Measurements from ENCODE around the gene GFRA3. TPM values are rescaled to one million over a fixed set of nuclear protein-coding genes. Genes with fewer than 3 reads are reported as not detected.
"Not testable (repeated sequence)": the region's sequence is repeated elsewhere in the genome, so short reads cannot be mapped to it uniquely, and the experiment has no call there.

GFRA3 gene
- total RNA-seq, 1 experiment from 2014 or later: not detected

GRCh38 chr5:138273834-138274188 is 610 bp downstream of the GFRA3 start:
- DNase-seq (ENCODE audit: low read depth in 1 of 2, low spot score in 2 of 2): no peak
- no peak overlapping the region for H3K27ac ChIP-seq
- no peak overlapping the region for H3K4me3 ChIP-seq
- peaks cover 26% of the 10 kb centered on the region for H3K27me3 ChIP-seq (replicated peaks)
- H3K9me3 ChIP-seq (replicated peaks): no peaks in the 10 kb centered on the region; the same call in 1 of the 2 replicates
- H3K4me1 ChIP-seq (replicated peaks): no peaks in the 10 kb centered on the region
- no peaks in the 10 kb centered on the region for H3K36me3 ChIP-seq

GRCh38 chr5:138272681-138273080 is 1.7 kb downstream of the GFRA3 start:
- no peak overlapping the region for H3K27ac ChIP-seq
- no peak overlapping the region for H3K4me3 ChIP-seq
- H3K4me1 ChIP-seq (replicated peaks): no peaks in the 10 kb centered on the region
- no peaks in the 10 kb centered on the region for H3K36me3 ChIP-seq
- no peaks in the 10 kb centered on the region; the same call in 1 of the 2 replicates for H3K9me3 ChIP-seq (replicated peaks)
- DNase-seq (ENCODE audit: low read depth in 1 of 2, low spot score in 2 of 2): no peak
- H3K27me3 ChIP-seq (replicated peaks): peaks cover 26% of the 10 kb centered on the region

GRCh38 chr5:138271281-138271680 is 3.1 kb downstream of the GFRA3 start:
- H3K27ac ChIP-seq: no peak overlapping the region
- no peak for DNase-seq (ENCODE audit: low read depth in 1 of 2, low spot score in 2 of 2)
- H3K36me3 ChIP-seq: no peaks in the 10 kb centered on the region
- no peak overlapping the region for H3K4me3 ChIP-seq
- H3K27me3 ChIP-seq (replicated peaks): peaks cover 26% of the 10 kb centered on the region
- no peaks in the 10 kb centered on the region for H3K9me3 ChIP-seq (replicated peaks)
- H3K4me1 ChIP-seq (replicated peaks): no peaks in the 10 kb centered on the region

- Histone ChIP-seq H3K4me1 (replicated peaks) (no peaks in the 10 kb centered on the region), H3K27me3 (replicated peaks) (0 out of 2 replicates have a peak, but pooled peaks cover 2% of the 10 kb centered on the region), H3K36me3 (no peaks in the 10 kb centered on the region), H3K4me3 (no peak overlapping the region), H3K27ac (no peak overlapping the region), H3K9me3 (replicated peaks) (no peaks in the 10 kb centered on the region)
- no peak for DNase-seq (ENCODE audit: low read depth in 1 of 2, low spot score in 2 of 2)
Measured at GRCh38 chr5:138264183-138264582, 10.2 kb downstream of the GFRA3 start.

GRCh38 chr5:138263581-138263980 is 10.8 kb downstream of the GFRA3 start:
- no peak for DNase-seq (ENCODE audit: low read depth in 1 of 2, low spot score in 2 of 2)
- Histone ChIP-seq H3K9me3 (replicated peaks) (no peaks in the 10 kb centered on the region), H3K27me3 (replicated peaks) (peaks cover 4% of the 10 kb centered on the region; the same call in 1 of the 2 replicates), H3K36me3 (no peaks in the 10 kb centered on the region), H3K27ac (no peak overlapping the region), H3K4me3 (no peak overlapping the region), H3K4me1 (replicated peaks) (no peaks in the 10 kb centered on the region)

- no peaks in the 10 kb centered on the region for H3K4me1 ChIP-seq (replicated peaks)
- no peak overlapping the region for H3K4me3 ChIP-seq
- H3K9me3 ChIP-seq (replicated peaks): no peaks in the 10 kb centered on the region
- no peak overlapping the region for H3K27ac ChIP-seq
- peaks cover 10% of the 10 kb centered on the region for H3K27me3 ChIP-seq (replicated peaks)
- DNase-seq (ENCODE audit: low read depth in 1 of 2, low spot score in 2 of 2): no peak
- H3K36me3 ChIP-seq: no peaks in the 10 kb centered on the region
Measured at GRCh38 chr5:138258704-138259292, 15.6 kb downstream of the GFRA3 start.

- Histone ChIP-seq H3K27ac (no peak overlapping the region), H3K4me1 (replicated peaks) (no peaks in the 10 kb centered on the region), H3K4me3 (no peak overlapping the region), H3K36me3 (no peaks in the 10 kb centered on the region), H3K9me3 (replicated peaks) (no peaks in the 10 kb centered on the region), H3K27me3 (replicated peaks) (peaks cover 10% of the 10 kb centered on the region)
- no peak for DNase-seq (ENCODE audit: low read depth in 1 of 2, low spot score in 2 of 2)
Measured at GRCh38 chr5:138257583-138257982, 16.8 kb downstream of the GFRA3 start.

- Histone ChIP-seq H3K4me1 (replicated peaks) (no peaks in the 10 kb centered on the region), H3K9me3 (replicated peaks) (no peaks in the 10 kb centered on the region), H3K27me3 (replicated peaks) (peaks cover 7% of the 10 kb centered on the region; the same call in 1 of the 2 replicates), H3K27ac (no peak overlapping the region), H3K4me3 (no peak overlapping the region), H3K36me3 (no peaks in the 10 kb centered on the region)
- no peak for DNase-seq (ENCODE audit: low read depth in 1 of 2, low spot score in 2 of 2)
Measured at GRCh38 chr5:138252944-138253343, 21.5 kb downstream of the GFRA3 start.

- peaks cover 13% of the 10 kb centered on the region; the same call in 1 of the 2 replicates for H3K27me3 ChIP-seq (replicated peaks)
- H3K27ac ChIP-seq; H3K36me3 ChIP-seq; DNase-seq (ENCODE audit: low read depth in 1 of 2, low spot score in 2 of 2); H3K9me3 ChIP-seq (replicated peaks); H3K4me1 ChIP-seq (replicated peaks); H3K4me3 ChIP-seq: not testable (repeated sequence)
Measured at GRCh38 chr5:138247800-138248199, 26.6 kb downstream of the GFRA3 start.

- H3K9me3 ChIP-seq (replicated peaks): no peaks in the 10 kb centered on the region
- DNase-seq (ENCODE audit: low read depth in 1 of 2, low spot score in 2 of 2): no peak
Measured at GRCh38 chr5:138246822-138247221, 27.6 kb downstream of the GFRA3 start.

GRCh38 chr5:138246334-138246733 is 28.1 kb downstream of the GFRA3 start:
- H3K27me3 ChIP-seq (replicated peaks): peaks cover 18% of the 10 kb centered on the region
- H3K36me3 ChIP-seq: no peaks in the 10 kb centered on the region
- no peak overlapping the region for H3K4me3 ChIP-seq
- no peak overlapping the region for H3K27ac ChIP-seq
- no peaks in the 10 kb centered on the region for H3K4me1 ChIP-seq (replicated peaks)
- DNase-seq (ENCODE audit: low read depth in 1 of 2, low spot score in 2 of 2): no peak
- H3K9me3 ChIP-seq (replicated peaks): peaks cover 3% of the 10 kb centered on the region; the same call in 1 of the 2 replicates

More at GRCh38 chr5:138246822-138247221, 27.6 kb downstream of the GFRA3 start:
- no peak overlapping the region for H3K4me3 ChIP-seq
- H3K27me3 ChIP-seq (replicated peaks): peaks cover 16% of the 10 kb centered on the region
- no peaks in the 10 kb centered on the region for H3K36me3 ChIP-seq
- no peaks in the 10 kb centered on the region for H3K4me1 ChIP-seq (replicated peaks)
- H3K27ac ChIP-seq: no peak overlapping the region

- no peaks in the 10 kb centered on the region for H3K36me3 ChIP-seq
- H3K9me3 ChIP-seq (replicated peaks): peaks cover 4% of the 10 kb centered on the region; the same call in 1 of the 2 replicates
- H3K27ac ChIP-seq: no peak overlapping the region
- no peak for DNase-seq (ENCODE audit: low read depth in 1 of 2, low spot score in 2 of 2)
- no peaks in the 10 kb centered on the region for H3K4me1 ChIP-seq (replicated peaks)
- H3K4me3 ChIP-seq: no peak overlapping the region
- peaks cover 24% of the 10 kb centered on the region for H3K27me3 ChIP-seq (replicated peaks)
Measured at GRCh38 chr5:138245717-138246116, 28.7 kb downstream of the GFRA3 start.

- H3K9me3 ChIP-seq (replicated peaks): peaks cover 4% of the 10 kb centered on the region; the same call in 1 of the 2 replicates
- H3K4me1 ChIP-seq (replicated peaks): no peaks in the 10 kb centered on the region
- no peak overlapping the region for H3K27ac ChIP-seq
- H3K36me3 ChIP-seq: no peaks in the 10 kb centered on the region
- peaks cover 35% of the 10 kb centered on the region for H3K27me3 ChIP-seq (replicated peaks)
- DNase-seq (ENCODE audit: low read depth in 1 of 2, low spot score in 2 of 2): no peak
- H3K4me3 ChIP-seq: no peak overlapping the region
Measured at GRCh38 chr5:138243794-138244193, 30.6 kb downstream of the GFRA3 start.

GRCh38 chr5:138241688-138242571 is 32.5 kb downstream of the GFRA3 start:
- H3K36me3 ChIP-seq: no peaks in the 10 kb centered on the region
- H3K27me3 ChIP-seq (replicated peaks): peaks cover 35% of the 10 kb centered on the region
- H3K4me1 ChIP-seq (replicated peaks): no peaks in the 10 kb centered on the region
- H3K27ac ChIP-seq: no peak overlapping the region
- no peak overlapping the region for H3K4me3 ChIP-seq
- DNase-seq (ENCODE audit: low read depth in 1 of 2, low spot score in 2 of 2): no peak
- H3K9me3 ChIP-seq (replicated peaks): peaks cover 4% of the 10 kb centered on the region; the same call in 1 of the 2 replicates
